ENCODE results near the gene DMRTA2. TPM values are rescaled to one million over a fixed set of nuclear protein-coding genes. Genes with fewer than 3 reads are reported as not detected.
A peak's percentile ranks its signal among the peaks of the same experiment; 100 is the strongest.

DMRTA2 gene
- total and polyA plus RNA-seq, 8 donors, result 0.18 to 1.6 TPM; not detected in 6

GRCh38 chr1:50454911-50455310 is 31.7 kb upstream of the DMRTA2 start:
- H3K36me3 ChIP-seq, result peaks cover 0 to 21% (median 10%) of the 10 kb centered on the region in 4 donors
- DNase-seq, result no peak
- H3K4me3 ChIP-seq, result no peak overlapping the region
- no peaks in the 10 kb centered on the region for H3K27me3 ChIP-seq
- 88 to 100% (median 96%) methylated on average over 1 of the region's 1 CpG for WGBS, 5 donors
- H3K4me1 ChIP-seq, result no peaks in the 10 kb centered on the region
- no peaks in the 10 kb centered on the region for H3K9me3 ChIP-seq
- intact Hi-C loops (cut with DNase I; ENCODE audit: low total_unique reads), result no loop called here
- H3K27ac ChIP-seq, result no peak overlapping the region
- TF ChIP-seq EP300 (IDR thresholded peaks at IDR 0.05), result no peak
- TF ChIP-seq POLR2A (IDR thresholded peaks at IDR 0.05), result no peak

GRCh38 chr1:50453266-50453665 is 30.0 kb upstream of the DMRTA2 start:
- Histone ChIP-seq H3K4me1 (no peaks in the 10 kb centered on the region), H3K9me3 (no peaks in the 10 kb centered on the region), H3K27me3 (no peaks in the 10 kb centered on the region), H3K4me3 (no peak overlapping the region), H3K27ac (no peak overlapping the region), H3K36me3 (peaks cover 0 to 21% (median 10%) of the 10 kb centered on the region in 4 donors)
- intact Hi-C loops (cut with DNase I; ENCODE audit: low total_unique reads), result no loop called here
- no peak for DNase-seq
- WGBS, 5 donors, result 88 to 90% (median 89%) methylated on average over 7 of the region's 7 CpGs
- no peak for TF ChIP-seq EP300 (IDR thresholded peaks at IDR 0.05)
- TF ChIP-seq, protein P1, sequence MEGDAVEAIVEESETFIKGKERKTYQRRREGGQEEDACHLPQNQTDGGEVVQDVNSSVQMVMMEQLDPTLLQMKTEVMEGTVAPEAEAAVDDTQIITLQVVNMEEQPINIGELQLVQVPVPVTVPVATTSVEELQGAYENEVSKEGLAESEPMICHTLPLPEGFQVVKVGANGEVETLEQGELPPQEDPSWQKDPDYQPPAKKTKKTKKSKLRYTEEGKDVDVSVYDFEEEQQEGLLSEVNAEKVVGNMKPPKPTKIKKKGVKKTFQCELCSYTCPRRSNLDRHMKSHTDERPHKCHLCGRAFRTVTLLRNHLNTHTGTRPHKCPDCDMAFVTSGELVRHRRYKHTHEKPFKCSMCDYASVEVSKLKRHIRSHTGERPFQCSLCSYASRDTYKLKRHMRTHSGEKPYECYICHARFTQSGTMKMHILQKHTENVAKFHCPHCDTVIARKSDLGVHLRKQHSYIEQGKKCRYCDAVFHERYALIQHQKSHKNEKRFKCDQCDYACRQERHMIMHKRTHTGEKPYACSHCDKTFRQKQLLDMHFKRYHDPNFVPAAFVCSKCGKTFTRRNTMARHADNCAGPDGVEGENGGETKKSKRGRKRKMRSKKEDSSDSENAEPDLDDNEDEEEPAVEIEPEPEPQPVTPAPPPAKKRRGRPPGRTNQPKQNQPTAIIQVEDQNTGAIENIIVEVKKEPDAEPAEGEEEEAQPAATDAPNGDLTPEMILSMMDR (IDR thresholded peaks at IDR 0.05), result no peak
- TF ChIP-seq POLR2AphosphoS5 (IDR thresholded peaks at IDR 0.05), result no peak
- no peak for TF ChIP-seq POLR2A (IDR thresholded peaks at IDR 0.05)

GRCh38 chr1:50452700-50453099 is 29.5 kb upstream of the DMRTA2 start:
- no peaks in the 10 kb centered on the region for H3K4me1 ChIP-seq
- H3K27me3 ChIP-seq, result no peaks in the 10 kb centered on the region
- 93 to 97% (median 94%) methylated on average over 1 of the region's 1 CpG for WGBS, 5 donors
- intact Hi-C loops (cut with DNase I; ENCODE audit: low total_unique reads), result no loop called here
- no peak for DNase-seq
- peaks cover 0 to 21% (median 10%) of the 10 kb centered on the region in 4 donors for H3K36me3 ChIP-seq
- no peak overlapping the region for H3K4me3 ChIP-seq
- H3K27ac ChIP-seq, result no peak overlapping the region
- H3K9me3 ChIP-seq, result no peaks in the 10 kb centered on the region
- TF ChIP-seq, protein P1 (IDR thresholded peaks at IDR 0.05), result no peak
- TF ChIP-seq EP300 (IDR thresholded peaks at IDR 0.05), result no peak
- no peak for TF ChIP-seq POLR2A (IDR thresholded peaks at IDR 0.05)
- TF ChIP-seq POLR2AphosphoS5 (IDR thresholded peaks at IDR 0.05), result no peak

DNA sequence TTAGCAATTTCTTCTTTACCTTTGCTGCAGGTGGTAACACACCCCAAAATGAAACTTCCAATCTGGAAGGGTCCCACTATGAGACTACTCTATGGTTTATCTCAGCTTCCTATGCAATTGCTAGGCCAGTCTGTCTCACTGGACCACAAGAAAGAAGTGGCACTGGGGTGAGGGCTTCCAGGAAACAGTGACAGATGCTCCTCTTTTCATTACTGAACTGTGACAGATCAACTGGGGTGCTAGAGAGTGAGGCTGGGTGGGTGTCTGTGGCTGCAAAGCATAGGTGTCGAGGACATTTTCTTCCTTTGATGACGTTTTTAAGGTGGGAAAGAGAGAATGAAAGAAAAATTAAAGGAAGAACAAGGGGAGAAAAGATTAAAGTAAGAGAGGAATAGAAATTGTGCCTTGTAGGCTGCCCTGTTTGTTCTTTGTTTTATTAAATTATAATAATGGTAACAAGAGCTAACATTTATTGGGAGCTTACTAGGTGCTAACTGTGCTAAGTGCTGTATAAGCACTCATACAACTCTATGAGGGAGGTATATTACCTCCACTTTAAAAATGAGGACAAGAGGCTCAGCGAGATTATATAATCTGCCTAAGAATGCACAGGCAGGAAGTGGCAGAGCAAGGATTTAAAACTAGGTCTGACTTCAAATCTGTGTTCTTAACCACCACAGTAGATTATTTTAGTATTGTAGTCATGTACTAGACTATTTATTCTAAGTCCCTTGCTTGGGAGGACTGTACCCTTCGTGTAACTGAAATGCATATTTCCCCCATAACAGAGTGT is 27.8 kb upstream of the DMRTA2 start:
- no peaks in the 10 kb centered on the region for H3K27me3 ChIP-seq
- no peak overlapping the region for H3K4me3 ChIP-seq
- TF ChIP-seq, protein P1 (IDR thresholded peaks at IDR 0.05), result no peak
- TF ChIP-seq EP300 (IDR thresholded peaks at IDR 0.05) (no peak), POLR2AphosphoS5 (IDR thresholded peaks at IDR 0.05) (no peak), POLR2A (IDR thresholded peaks at IDR 0.05) (no peak)
- H3K4me1 ChIP-seq, result no peaks in the 10 kb centered on the region
- 82 to 90% (median 87%) methylated on average over 4 of the region's 4 CpGs for WGBS, 5 donors
- peaks cover 0 to 21% (median 10%) of the 10 kb centered on the region in 4 donors for H3K36me3 ChIP-seq
- H3K9me3 ChIP-seq, result no peaks in the 10 kb centered on the region
- H3K27ac ChIP-seq, result no peak overlapping the region
- intact Hi-C loops (cut with DNase I; ENCODE audit: low total_unique reads), result no loop called here
- peak in 1 of 2 donors; percentile 5 for DNase-seq

GRCh38 chr1:50447961-50448360 is 24.7 kb upstream of the DMRTA2 start:
- WGBS, 5 donors, result 92 to 100% (median 98%) methylated on average over 1 of the region's 1 CpG
- no peaks in the 10 kb centered on the region for H3K27me3 ChIP-seq

More at GRCh38 chr1:50447961-50448360, 24.7 kb upstream of the DMRTA2 start:
- Histone ChIP-seq H3K36me3 (peaks cover 0 to 13% (median 9%) of the 10 kb centered on the region in 4 donors), H3K27ac (no peak overlapping the region), H3K4me3 (no peak overlapping the region), H3K9me3 (no peaks in the 10 kb centered on the region), H3K4me1 (no peaks in the 10 kb centered on the region)
- TF ChIP-seq, protein P1 (IDR thresholded peaks at IDR 0.05), result no peak
- intact Hi-C loops (cut with DNase I; ENCODE audit: low total_unique reads), result no loop called here
- DNase-seq, result no peak
